HG02840 (cell line): ENCODE data around the gene CDC73.
A peak's percentile ranks its signal among the peaks of the same experiment; 100 is the strongest.

Experiments
- ATAC-seq: cut with Tn5 transposase; IDR thresholded peaks from one replicate; pipeline ENCODE4 v1.9.1; 2021; ENCODE audit warnings: mild to moderate bottlenecking, moderate library complexity, moderate number of reproducible peaks; ENCODE audit not compliant: unreplicated experiment, low FRiP score

Gene CDC73

DNA sequence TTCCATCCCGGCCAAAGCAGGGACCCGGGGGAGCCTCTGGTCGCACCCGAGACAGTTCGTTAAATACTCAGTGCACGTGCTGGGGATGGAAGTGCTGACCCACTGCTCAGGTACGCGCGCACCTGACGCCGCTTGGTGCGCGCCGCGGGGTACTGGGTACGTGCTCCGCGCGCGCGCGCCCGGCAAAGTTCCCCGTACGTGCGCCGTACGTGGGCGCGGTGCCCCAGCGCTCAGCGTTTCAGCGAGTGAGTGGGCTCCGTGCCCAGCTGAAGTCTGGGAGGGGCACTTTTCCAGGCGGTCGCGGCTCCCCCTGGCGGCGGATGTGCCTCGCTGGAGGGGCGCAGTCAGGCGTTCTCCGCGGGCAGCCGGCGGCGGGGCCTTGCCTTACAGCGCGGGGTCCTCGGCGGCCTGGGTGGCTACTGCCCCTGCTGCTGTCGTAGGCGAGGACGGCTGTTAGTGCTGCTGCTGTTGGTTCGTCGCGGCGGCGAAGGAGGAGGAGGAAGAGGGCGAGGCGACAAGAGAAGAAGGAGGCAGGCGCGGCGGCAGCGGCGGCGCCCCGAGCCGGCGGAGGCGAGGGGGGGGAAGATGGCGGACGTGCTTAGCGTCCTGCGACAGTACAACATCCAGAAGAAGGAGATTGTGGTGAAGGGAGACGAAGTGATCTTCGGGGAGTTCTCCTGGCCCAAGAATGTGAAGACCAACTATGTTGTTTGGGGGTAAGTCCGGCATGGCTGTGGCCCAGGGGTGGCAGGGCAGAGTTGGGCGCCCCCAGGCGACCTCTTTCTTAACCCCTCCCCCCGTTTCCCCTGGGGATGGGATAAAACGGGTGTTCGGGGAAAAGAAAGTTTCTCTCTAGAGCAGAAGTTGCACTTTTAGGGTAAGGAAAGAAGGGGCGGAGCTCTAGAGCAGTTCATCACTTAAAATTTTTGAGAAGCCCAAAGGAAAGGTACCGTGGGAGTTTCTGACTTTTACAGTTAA lies at the start of gene CDC73:
CDC73 (plus strand) TSS at position 416 of the 978 bp plus-strand sequence; CDS start at position 586, 170 bp downstream.
- peak; percentile 94 for ATAC-seq

DNA sequence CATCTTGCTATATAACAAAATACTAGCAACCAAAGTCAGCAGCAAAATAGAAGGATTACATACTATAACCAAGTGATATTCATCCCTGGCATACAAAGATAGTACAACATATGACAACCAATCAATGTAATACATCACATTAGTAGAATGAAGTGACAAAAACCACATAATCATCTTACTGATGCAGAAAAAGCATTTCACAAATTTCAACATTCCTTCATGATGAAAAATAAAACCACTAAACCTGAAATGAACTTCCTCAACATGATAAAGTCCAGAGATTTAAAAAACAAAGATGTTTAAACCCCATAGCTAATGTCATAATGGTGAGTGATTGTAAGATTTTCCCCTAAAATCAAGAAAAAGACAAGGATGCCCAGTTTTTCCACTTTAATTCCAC lies 43.8 kb upstream of the CDC73 start:
- no peak for ATAC-seq

DNA sequence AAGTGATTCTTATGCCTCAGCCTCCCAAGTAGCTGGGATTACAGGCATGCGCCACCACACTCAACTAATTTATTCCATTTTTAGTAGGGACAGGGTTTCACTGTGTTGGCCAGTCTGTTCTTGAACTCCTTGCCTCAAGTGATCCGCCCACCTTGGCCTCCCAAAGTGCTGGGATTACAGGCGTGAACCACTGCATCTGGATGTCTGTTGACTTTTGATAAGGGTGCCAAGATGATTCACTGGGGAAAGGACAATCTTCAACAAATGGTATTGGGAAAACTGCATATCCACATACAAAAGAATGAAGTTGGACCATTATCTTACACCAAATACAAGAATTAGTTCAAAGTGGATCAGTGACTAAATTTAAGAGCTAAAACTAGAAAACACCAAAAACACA lies 42.6 kb upstream of the CDC73 start:
- ATAC-seq: no peak

DNA sequence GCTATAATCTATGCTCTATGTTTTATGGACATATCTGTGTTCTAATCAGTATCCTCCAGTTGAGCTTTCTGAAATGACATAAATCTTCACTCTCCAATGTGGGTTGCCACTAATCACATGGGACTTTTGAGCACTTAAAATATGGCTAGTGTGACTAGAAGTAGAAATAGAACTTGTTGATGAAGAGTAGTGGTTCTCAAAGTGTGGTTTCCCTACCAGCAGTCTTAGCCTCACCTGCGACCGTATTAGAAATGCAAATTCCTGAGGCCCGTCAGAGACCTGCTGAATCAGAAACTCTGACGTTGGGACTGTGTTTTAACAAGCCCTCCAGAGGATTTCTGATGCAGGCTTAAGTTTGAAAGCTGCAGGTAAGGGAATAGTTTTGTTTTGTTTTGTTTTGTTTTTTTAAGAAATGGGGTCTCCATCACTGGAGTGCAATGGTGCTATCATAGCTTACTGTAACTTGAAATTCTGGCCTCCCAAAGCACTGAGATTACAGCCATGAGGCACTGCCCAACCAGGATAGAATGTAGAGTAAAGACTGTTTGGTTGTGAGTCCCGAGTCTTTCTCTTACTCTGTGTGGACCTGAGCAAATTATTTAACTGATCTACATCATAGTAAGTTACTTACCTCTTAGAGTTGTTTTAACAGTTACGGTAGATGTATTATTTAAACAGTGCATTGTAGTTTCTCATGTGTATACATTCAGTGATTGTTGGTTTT lies 38.3 kb upstream of the CDC73 start:
- peak; percentile 91 for ATAC-seq

DNA sequence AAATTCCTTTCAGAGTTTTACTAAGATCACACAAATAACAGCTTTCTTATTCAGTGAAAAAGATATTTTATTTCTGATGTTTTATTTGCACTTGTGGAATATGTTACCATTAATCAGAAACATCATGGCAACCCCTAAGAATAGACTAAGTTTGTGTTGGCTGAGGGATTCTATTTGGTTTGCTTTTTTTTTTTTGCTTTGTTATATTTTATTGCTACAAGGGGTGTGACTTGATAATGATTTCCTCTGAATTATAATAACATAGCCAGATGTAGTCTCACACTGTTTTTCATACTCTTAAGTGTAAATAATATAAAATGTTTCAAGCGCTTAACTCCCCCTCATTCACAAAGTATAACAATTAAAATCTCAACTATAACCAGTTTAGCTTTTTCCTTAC lies 36.6 kb upstream of the CDC73 start:
- no peak for ATAC-seq

DNA sequence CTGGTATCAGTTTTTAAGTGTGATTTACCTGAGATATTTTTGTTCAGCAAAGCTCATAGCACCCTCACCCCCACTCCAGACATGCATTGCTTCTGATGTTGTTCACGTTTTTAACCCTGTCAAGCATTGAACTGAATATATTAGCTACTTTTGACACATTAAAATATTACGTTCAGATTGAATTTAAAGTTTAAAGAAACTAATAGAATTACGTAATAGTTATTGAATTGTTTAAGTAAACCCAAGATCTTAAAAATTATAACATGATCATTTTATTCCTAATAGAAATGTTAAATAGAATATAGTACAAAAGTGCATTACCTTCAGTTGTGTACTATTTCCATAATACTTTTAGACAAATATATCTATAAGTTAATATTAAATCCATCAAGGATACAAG lies 35.5 kb upstream of the CDC73 start:
- ATAC-seq: no peak

DNA sequence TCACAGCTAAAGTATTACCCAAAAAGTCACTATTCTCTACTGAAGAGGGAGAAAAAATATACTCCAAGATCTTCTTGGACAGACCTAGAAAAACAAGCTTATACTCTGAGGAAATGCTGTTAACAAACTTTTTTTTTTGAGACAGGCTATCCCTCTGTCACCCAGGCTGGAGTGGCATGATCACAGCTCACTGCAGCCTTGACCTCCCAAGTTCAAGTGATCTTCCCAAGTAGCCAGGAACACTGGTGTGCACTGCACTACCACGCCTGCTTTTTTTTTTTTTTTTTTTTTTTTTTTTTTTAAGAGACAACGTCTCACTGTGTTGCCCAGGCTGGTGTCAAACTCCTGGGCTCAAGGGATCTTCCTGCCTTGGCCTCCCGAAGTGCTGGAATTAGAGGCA lies 33.9 kb upstream of the CDC73 start:
- ATAC-seq: no peak

DNA sequence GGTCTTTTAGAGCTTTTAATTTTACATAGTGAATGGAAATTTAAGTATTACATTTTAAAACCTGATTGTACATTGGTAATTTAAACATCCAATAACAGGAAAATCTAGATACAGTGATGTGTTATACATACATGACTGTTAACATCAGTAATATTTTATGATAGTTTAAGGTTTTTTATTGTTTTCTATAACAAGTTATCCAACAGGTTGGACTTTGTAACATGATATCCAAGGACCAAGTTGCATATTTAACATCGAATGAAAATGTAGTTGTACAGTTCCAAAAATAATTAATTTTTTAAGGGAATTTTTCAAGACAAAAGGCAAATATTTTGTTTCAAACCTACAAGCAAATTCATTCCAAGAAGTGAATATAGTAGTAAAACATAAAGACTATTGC lies 31.0 kb upstream of the CDC73 start:
- ATAC-seq: no peak

DNA sequence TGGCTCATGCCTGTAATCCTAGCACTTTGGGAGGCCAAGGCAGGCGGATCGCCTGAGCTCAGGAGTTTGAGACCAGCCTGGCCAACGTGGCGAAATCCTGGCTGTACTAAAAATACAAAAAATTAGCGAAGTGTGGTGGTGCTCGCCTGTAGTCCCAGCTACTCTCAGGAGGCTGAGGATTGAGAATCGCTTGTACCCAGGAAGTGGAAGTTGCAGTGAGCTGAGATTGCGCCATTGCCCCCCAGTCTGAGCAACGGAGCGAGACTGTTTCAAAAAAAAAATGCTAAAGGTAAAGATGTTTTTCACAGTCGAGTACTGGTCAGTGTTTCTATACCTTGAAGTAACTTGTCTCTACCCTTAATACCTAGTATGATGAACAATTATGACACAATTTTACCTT lies 27.7 kb upstream of the CDC73 start:
- no peak for ATAC-seq

DNA sequence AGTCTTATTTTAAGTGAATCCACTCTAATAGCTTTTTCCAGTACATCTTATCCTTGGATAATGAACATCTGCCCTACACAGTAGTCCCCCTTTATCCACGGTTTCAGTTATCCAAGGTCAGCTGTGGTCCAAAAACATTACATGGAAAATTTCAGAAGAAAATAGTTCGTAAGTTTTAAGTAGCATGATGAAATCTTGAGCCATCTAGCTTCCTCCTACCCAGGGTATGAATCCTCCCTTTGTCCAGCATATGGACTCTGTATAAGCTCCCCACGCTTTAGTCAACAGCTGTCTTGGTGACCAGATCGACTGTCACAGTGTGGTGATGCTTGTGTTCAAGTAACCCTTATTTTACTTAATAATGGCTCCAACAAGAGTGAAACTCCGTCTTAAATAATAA lies 19.2 kb upstream of the CDC73 start:
- ATAC-seq: no peak

DNA sequence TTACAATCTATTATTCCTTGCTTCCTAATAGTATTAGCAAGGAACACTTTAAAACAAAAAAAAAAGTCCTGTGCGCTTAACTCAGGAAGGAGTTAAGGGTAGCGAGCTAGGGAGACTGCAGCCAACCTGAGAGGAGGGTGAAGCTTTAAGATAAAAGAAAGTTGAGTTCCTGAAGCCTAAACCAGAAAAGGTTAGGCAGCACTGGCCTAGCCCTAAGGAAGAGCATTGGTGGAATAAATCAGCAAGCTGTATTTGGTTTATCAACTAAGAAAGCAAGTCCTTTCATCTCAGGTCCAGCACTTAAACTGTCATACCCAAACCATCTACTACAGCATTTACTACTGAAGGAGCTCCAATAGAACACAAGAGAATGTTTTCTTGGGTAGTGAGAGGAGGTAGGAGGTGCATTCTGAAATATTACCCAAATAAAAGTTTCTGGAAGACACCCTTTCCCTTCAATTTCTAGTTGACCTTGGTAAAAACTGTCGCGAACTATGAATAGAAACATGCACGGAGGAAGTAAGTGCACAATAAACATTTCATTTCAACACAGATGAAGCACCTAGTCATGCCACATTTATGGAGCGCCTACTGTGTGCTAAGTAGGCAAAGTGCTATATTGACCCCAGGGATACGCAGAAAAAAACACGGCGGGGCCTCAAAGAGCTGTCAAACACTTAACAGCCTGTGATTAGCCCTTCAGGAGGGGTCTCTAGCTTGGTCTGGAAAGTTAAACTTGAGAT lies 17.9 kb upstream of the CDC73 start:
- ATAC-seq: no peak

DNA sequence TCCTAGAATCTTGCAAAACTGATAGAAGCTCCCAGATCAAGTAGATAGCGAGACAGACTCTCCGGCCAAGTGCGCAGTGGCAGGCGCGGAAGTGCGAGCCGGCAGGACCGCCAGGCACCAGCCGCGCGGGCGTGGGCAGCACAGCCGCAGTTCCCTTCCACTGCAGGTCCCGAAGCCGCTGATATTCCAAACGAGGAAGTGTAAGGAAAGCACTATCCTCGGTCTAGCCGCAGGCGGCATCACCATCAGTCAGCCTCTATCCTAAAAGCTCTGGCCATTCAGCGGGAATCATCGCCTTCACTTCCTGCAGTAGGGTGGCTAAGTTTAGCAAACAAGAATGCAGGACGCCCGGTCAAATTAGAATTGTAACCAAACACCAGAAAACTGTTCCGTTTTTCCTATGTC lies 17.3 kb upstream of the CDC73 start:
- peak; percentile 28 for ATAC-seq

DNA sequence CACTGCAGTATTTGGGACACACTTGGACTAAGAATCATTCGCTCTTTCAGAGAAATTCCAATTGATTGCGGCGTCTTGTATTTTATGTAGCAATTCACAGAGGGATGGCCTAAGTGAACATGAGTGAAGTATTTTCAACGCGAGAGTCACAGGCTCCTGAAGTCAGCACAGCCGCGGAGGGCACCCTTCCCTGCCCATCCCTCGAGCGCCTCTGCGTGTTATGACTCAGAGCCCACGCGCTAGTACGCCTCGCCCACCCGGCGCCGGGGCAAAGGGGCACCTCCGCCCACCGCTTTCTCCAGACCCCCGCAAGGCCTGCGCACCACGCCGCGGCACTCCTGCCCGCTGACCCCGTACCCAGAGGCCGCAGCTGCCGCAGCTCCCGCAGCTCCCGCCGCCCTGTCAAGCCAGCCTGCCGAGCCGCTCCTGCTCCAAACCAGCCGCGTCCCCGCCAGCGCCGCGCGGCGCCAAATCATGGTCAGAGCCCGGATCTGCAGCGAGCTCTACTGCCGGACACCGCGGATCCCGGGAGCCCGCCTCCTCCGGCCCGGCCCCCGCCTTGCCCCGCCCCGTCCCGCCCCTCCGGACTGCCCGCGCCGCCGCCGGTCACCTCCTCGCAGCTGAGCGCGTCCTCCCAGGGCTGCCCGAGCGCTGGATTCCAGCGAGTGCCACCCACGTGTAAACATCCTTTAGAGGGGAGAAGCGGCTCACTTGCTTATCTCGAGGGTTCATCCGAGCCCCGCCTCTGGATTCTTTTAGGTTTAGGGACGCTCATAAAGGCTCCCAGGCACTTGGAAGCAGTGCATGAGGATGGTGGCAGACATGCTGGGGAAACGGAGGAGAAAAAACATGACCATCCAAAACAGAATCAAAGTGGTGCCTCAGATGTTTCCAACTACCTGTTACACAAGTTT lies 16.7 kb upstream of the CDC73 start, which contains the start of gene GLRX2:
GLRX2 (minus strand) TSS at position 508 of the 914 bp plus-strand sequence; CDS start at position 476, 32 bp downstream.
- peak; percentile 94 for ATAC-seq

DNA sequence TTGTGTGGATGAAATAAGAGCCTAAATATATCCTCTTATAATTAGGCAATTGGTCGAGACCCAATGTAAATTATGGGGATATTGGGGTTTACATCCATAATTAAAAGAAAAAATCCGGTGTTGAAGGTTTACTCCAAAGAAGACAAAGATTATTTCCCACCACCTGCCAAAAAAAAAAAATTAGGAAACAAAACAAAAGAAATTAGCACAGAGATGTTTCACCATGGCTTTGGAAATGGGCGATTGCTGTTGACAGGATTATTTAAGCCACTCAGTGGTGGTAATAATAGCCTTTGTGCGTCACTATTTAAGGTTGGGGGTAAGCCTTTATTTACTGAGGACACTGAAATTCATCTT lies 16.0 kb upstream of the CDC73 start:
- no peak for ATAC-seq

DNA sequence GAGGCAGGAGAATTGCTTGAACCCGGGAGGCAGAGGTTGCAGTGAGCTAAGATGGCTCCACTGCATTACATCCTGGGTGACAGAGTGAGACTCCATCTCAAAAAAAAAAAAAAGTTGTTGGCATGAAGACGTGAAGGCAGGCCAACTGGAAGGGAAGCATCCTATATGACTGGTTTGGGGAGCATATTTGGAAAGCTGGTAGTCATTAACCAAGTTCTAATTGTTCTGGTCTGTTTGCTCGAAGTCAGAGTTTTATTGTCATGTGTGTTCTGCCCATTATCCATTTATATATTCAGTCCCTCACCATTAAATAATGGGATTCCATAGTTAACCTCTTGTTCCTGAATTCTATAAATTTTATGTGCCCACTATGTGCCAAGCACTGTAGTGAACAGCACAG lies 13.4 kb upstream of the CDC73 start:
- ATAC-seq: no peak

DNA sequence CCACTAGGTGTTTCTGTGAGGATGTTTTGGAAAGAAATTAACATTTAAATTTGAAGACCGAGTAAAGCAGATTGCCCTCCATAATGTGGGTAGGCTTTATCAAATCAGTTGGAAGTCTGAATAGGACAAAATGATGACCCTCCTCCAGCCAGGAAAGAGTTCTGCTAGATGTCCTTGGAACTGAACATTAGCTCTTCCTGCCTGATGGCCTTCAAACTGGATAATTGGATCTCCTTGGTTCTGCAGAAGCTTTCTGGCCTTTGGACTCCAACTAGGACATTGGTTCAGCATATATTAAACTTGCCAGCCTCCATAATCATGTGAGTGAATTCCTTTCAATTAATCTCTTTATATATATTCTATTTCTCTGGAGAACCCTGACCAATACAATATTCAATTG lies 12.2 kb upstream of the CDC73 start:
- no peak for ATAC-seq

DNA sequence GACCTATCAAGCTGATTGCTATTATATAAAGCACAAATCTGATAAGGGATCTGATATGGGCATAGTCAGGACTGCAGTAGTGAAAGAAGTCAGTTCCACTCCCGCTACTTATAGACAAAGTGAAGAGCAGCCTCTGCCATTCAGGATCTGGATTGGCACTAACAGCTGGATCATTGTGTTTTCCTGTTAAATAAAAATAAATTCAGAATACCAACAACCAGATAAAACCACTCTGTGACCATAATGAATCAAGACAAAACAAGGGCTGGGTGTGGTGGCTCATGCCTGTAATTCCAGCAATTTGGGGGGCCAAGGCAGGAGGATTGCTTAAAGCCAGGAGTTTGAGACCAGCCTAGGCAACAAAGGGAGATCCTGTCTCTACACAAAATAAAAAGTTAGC lies 11.6 kb upstream of the CDC73 start:
- ATAC-seq: no peak

DNA sequence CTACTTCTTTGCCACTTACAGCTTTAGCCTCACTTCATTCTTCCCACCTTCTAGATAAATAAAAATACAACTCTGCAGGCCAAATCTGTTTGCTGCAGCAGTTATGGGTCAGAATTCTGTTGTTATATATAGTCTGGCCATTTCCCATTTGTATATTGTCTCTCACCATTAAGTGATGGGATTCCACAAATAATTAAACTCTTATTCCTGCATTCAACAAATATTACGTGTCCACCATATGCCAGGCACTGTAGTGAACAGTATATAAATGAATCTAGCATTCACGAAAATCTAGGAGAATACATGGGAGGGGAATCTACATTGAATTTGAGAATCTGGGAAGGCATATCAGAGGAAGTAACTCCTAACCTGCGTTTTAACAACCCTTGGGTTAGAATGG lies 11.0 kb upstream of the CDC73 start:
- no peak for ATAC-seq

DNA sequence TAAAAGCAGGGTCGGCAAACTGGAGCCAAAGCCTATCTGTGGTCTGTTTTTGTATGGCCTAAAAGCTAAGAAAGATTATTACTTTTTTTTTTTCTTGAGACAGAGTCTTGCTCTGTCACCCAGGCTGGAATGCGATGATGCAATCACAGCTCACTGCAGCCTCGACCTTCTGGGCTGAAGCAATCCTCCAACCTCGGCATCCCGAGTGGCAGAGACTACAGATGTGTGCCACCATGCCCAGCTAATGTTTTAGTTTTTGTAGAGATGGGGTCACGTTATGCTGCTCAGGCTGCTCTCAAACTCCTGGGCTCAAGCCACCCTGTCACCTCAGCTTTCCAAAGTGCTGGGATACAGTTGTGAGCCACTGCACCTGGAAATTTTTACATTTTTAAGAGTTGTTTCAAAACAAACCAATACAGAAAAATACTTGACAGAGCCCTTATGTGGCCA lies 10.2 kb upstream of the CDC73 start:
- ATAC-seq: no peak
